Fibroblast of lung (primary cell): ENCODE data around the gene AIFM3. TPM values are rescaled to one million over a fixed set of nuclear protein-coding genes. Genes with fewer than 3 reads are reported as not detected.

ENCODE experiments used
- DNase-seq, 2 donors: peaks; one replicate each; pipeline versions ENCODE4 v3.0.0 to v3.0.0-alpha.2; 2010; ENCODE audit warnings: low read depth in 2 of 2
- H2AFZ ChIP-seq: 2 replicates; pipeline ENCODE4 v1.5.1; 2012; ENCODE audit warnings: low read length, control low read depth, inconsistent platforms
- H3K27ac ChIP-seq: 2 replicates; pipeline ENCODE4 v1.5.1; 2011; ENCODE audit warnings: low read length, control low read depth; ENCODE audit not compliant: insufficient read depth
- H3K27me3 ChIP-seq: 2 replicates; pipeline ENCODE4 v1.5.1; 2011; ENCODE audit warnings: mild to moderate bottlenecking, low read length; ENCODE audit not compliant: control insufficient read depth, insufficient read depth
- H3K36me3 ChIP-seq: 2 replicates; pipeline ENCODE4 v1.5.1; 2011; ENCODE audit warnings: low read length; ENCODE audit not compliant: control insufficient read depth, insufficient read depth
- H3K4me1 ChIP-seq: 2 replicates; pipeline ENCODE4 v1.5.1; 2011; ENCODE audit warnings: low read length; ENCODE audit not compliant: control insufficient read depth, insufficient read depth; ENCODE audit errors: extremely low read depth
- H3K4me2 ChIP-seq: 2 replicates; pipeline ENCODE4 v1.5.1; 2011; ENCODE audit warnings: low read length, control low read depth; ENCODE audit not compliant: insufficient read depth; ENCODE audit errors: extremely low read depth
- H3K4me3 ChIP-seq, 4 experiments: fragments of 200-600 bp in 1 of 4; sonication (generic) in 1 of 4; replicated peaks in 1 of 4; 2 replicates each; pipeline ENCODE4 v1.5.1; 2011 to 2016; ENCODE audit warnings: low read length in 4 of 4, low read depth in 3 of 4, mild to moderate bottlenecking in 3 of 4, control low read depth in 2 of 4, inconsistent platforms in 1 of 4, mixed read lengths in 1 of 4; ENCODE audit not compliant: insufficient read depth in 1 of 4; ENCODE audit errors: control extremely low read depth in 1 of 4
- H3K79me2 ChIP-seq: 2 replicates; pipeline ENCODE4 v1.5.1; 2012; ENCODE audit warnings: mild to moderate bottlenecking, low read length, inconsistent platforms; ENCODE audit not compliant: control insufficient read depth, insufficient read depth
- H3K9ac ChIP-seq: 2 replicates; pipeline ENCODE4 v1.5.1; 2011; ENCODE audit warnings: mild to moderate bottlenecking, low read length, control low read depth; ENCODE audit not compliant: insufficient read depth
- H3K9me3 ChIP-seq: 2 replicates; pipeline ENCODE4 v1.5.1; 2012; ENCODE audit warnings: low read depth, low read length; ENCODE audit not compliant: control insufficient read depth, insufficient read depth
- H4K20me1 ChIP-seq: 2 replicates; pipeline ENCODE4 v1.5.1; 2011; ENCODE audit warnings: low read length; ENCODE audit not compliant: control insufficient read depth, insufficient read depth; ENCODE audit errors: extremely low read depth
- EZH2 ChIP-seq: IDR thresholded peaks from 2 replicates; pipeline ENCODE4 v1.5.1; 2012; ENCODE audit warnings: low read length, control low read depth, mild to moderate bottlenecking; ENCODE audit errors: missing control alignments
- polyA plus RNA-seq, 2 donors: library from polyadenylated mRNA; depleted of rRNA in 1 of 2; stranded (reverse) in 1 of 2; unstranded in 1 of 2; fragments of >200 nt; gene quantifications; 2 replicates each; pipeline ENCODE4 v1.2.1, GENCODE V29; 2011 to 2012; ENCODE audit warnings: missing spikeins in 1 of 2
- total RNA-seq: library from RNA; depleted of rRNA; stranded (reverse); fragments of >200 nt; gene quantifications from 2 replicates; pipeline ENCODE4 v1.2.1, GENCODE V29; 2014
- TF ChIP-seq, protein P1 (sequence below), 2 donors: IDR thresholded peaks in 1 of 2; conservative IDR thresholded peaks in 1 of 2; 1 replicate in 1 of 2; 2 replicates in 1 of 2; pipeline ENCODE4 v1.5.1; 2011 to 2012; ENCODE audit warnings: low read length in 2 of 2, control low read depth in 1 of 2, inconsistent platforms in 1 of 2, low read depth in 1 of 2, mild to moderate bottlenecking in 1 of 2

Gene AIFM3
- total and polyA plus RNA-seq, 2 donors (not counting 1 experiment from before 2014, with no cell fraction given): 0.15 to 2.0 TPM

- Histone ChIP-seq H3K4me3 (peak overlapping the region in 1 of 4 experiments; percentile 48), H3K27ac (no peak overlapping the region), H4K20me1 (no peaks in the 10 kb centered on the region), H3K4me2 (no peak overlapping the region), H3K4me1 (no peaks in the 10 kb centered on the region), H3K79me2 (no peaks in the 10 kb centered on the region), H3K9ac (no peak overlapping the region), H3K27me3 (peaks cover 5% of the 10 kb centered on the region), H2AFZ (no peak overlapping the region), H3K9me3 (no peaks in the 10 kb centered on the region), H3K36me3 (no peaks in the 10 kb centered on the region)
- TF ChIP-seq EZH2: peak; percentile 97
- TF ChIP-seq, protein P1, sequence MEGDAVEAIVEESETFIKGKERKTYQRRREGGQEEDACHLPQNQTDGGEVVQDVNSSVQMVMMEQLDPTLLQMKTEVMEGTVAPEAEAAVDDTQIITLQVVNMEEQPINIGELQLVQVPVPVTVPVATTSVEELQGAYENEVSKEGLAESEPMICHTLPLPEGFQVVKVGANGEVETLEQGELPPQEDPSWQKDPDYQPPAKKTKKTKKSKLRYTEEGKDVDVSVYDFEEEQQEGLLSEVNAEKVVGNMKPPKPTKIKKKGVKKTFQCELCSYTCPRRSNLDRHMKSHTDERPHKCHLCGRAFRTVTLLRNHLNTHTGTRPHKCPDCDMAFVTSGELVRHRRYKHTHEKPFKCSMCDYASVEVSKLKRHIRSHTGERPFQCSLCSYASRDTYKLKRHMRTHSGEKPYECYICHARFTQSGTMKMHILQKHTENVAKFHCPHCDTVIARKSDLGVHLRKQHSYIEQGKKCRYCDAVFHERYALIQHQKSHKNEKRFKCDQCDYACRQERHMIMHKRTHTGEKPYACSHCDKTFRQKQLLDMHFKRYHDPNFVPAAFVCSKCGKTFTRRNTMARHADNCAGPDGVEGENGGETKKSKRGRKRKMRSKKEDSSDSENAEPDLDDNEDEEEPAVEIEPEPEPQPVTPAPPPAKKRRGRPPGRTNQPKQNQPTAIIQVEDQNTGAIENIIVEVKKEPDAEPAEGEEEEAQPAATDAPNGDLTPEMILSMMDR (conservative IDR thresholded peaks at IDR 0.05 in 1 of 2, IDR thresholded peaks at IDR 0.05 in 1 of 2; ENCODE audit: low read depth in 1 of 2, low read length in 2 of 2): no peak
- DNase-seq: no peak
Measured at GRCh38 chr22:20965104-20965887, 1.8 kb upstream of the AIFM3 start.

DNA sequence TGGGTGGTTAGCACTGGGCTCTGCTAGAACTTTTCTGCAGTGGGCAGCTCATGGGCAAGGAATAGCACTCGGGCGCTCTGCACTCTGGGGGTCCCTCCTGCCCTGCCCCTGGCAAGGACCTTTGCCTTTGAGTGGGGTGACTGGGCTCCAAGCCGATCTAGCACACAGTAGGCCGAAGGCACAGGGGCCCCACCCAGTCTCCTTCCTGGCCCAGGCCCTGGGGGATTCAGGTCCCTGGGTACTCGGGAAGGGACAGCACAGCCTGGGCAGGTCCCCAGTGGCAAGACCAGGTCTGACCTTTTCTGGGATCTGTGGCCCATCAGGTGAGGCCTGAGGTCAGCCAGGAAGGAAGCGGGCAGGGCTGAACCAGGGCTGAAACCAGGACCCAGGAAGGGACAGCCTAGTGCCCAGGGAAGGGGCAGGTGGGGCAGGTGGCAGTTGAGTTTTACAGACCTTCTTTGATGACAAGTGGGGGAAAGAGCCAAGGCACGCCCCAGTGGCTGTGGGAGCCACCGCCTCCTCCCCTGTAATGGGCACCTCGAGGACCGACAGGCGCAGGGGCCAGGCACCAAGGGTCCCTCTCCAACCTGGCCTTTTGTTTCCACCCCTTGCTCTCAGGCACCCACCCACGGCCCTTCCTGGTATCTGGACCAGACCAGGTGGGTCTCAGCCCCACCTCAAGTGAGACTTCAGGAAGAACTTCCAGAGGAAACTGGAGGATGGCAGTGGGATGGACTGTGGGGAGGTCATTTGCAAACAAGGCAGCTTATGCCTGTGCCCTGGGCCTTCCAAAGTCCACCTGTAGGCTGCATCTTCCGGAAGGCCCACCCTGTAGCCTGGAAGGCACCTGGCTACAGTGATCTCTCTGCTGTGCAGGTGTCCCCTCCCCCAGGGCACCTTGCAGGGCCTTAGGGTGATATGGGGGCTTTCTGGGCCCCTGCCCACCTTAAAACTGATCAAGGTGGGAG lies 883 bp upstream of the AIFM3 start:
- DNase-seq: no peak
- no peak overlapping the region for H2AFZ ChIP-seq

More for the DNA sequence above, 883 bp upstream of the AIFM3 start:
- TF ChIP-seq, protein P1 (conservative IDR thresholded peaks at IDR 0.05 in 1 of 2, IDR thresholded peaks at IDR 0.05 in 1 of 2; ENCODE audit: low read depth in 1 of 2, low read length in 2 of 2): no peak
- no peak for TF ChIP-seq EZH2
- no peak overlapping the region for H3K4me3 ChIP-seq
- H3K36me3 ChIP-seq: no peaks in the 10 kb centered on the region
- H3K27ac ChIP-seq: no peak overlapping the region
- no peaks in the 10 kb centered on the region for H4K20me1 ChIP-seq
- no peaks in the 10 kb centered on the region for H3K79me2 ChIP-seq
- H3K9ac ChIP-seq: no peak overlapping the region
- H3K4me2 ChIP-seq: no peak overlapping the region
- H3K9me3 ChIP-seq: no peaks in the 10 kb centered on the region
- H3K4me1 ChIP-seq: no peaks in the 10 kb centered on the region
- peaks cover 5% of the 10 kb centered on the region for H3K27me3 ChIP-seq
